ENCODE data around the gene UGT1A3.

UGT1A3 gene

DNA sequence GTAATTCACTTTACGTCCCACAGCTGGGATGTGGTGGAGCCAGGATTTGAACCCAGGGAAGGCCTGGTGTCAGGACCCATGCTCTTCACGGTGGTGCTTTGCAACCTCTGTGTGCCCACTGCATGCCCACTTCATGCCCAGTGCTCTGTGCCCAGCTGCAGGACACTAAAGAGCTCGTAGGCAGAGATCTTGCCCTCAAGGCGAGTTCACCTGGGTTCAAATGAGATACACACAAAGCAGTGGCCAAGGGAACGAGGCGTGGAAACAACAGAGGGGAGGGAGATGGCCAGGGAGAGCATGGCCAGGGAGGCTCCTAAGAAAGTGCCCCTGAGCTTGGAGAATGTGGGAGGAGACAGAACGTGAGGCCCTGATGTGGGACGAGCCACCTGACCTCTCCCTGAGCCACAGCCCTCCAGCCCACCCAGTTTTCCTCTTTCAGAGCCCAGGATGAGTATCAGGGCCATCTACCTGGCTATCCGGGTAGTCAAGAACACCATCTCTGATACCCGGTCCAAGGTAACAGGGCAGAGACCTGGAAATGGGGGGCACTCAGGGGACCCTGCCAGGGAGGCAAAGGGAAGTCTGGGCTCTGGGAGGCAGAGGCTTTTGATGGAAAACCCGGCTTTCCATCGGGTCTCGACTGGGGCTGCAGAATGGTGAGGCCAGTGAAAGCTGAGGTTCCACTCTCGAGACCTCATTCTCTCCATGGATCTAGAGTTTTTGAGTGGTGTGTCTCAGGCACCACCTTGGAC, 69.7 kb downstream of the UGT1A3 start:
- no peak for DNase-seq

DNA sequence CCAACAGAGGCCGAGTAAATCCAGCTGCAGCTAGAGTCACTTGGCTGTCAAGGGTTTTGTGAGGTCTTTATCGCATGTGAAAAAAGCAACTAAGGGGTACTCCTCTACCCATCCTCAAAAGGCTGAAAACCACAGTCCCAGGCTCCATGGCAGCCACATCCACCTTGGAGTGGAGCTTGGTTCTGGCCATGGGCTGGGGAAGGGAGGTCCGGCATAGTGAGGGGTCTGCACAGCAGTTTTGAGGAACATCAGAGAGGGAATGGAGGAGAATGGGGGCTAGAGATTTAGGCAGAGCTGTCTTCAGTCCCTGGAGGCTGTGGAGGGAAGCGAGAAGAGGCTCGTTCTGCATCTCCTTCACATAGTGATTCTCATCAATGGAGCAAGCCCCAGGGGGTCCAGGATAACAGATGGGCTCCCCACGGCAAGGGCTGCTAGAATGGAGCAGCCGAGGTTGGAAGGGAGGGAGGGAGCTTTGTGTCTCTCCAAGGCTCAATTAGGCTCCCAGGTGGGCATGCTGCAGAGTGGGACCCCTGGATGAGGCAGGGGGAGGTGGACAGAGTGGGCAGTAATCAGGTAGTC, 70.3 kb downstream of the UGT1A3 start:
- no peak for DNase-seq

DNA sequence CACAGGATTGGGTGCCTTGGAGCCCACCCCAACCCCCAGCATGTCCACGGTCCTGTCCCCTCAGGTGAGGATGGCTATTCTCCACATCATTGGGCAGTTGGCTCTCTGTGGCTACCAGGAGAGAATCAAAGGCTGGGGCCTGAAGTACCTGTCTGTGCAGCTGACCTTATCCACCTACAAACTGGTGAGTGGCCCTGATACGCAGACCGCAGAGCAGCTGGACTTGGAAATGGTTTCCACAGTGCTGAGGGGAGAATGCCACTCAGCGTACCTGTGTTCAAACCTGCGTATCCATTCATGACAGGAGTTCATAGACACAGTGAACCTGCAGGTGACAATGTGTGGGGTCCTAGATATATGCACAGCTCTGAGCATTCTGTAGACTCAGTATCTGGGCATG, 70.9 kb downstream of the UGT1A3 start:
- no peak for DNase-seq

DNA sequence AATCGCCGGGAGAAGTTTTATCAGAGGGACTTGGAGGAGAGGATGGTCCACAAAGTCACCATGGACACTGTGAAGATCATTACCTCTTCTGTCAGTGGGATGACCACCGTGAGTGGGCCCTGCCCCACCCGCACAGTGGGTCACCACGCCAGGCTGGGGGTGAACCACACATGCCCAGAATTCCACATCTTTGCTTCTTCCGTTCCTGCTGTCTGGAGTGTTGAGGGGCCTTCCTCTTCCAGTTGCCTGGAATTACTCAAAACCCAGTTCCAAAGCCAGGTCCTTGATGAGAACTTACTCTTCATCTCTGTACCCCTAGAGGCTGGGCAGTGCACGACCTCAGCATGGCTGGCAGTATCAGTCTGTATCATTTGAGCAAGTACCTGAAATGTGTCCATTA, 71.4 kb downstream of the UGT1A3 start:
- DNase-seq: no peak

DNA sequence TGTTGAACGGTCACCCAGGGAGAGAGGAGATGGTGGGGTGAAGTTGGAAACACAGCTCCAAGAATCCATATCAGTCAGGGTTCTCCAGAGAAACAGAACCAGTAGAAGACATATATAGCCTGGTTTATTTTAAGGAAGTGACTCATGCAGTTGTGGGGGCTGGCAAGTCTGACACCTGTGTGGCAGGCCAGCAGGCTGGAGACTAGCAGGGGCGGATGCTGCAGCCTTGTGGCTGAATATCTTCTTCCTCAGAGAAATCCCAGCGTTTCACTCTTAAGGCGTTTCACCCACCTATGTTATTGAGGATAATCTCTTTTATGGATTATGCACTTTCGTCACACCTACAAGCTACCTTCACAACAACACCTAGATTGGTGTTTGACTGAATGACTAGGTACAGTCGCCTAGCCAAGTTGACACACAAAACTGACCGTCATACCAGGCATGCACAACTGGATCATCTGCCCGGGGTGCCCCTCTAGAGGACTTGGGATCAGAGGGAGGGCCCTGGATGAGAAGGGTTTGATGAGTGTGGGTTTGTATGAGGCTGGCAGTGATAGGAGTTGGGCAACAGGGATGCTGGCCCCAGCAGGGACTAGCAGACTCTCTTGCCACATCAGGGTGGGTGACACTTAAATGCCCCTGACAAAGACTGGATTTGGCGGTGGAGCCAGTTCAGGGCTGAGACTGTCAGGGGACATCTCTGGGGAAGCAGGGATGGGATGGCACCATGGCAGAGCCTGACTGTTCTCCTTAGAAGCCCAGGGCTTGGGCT, 72.7 kb downstream of the UGT1A3 start:
- peak; percentile 9 for DNase-seq

DNA sequence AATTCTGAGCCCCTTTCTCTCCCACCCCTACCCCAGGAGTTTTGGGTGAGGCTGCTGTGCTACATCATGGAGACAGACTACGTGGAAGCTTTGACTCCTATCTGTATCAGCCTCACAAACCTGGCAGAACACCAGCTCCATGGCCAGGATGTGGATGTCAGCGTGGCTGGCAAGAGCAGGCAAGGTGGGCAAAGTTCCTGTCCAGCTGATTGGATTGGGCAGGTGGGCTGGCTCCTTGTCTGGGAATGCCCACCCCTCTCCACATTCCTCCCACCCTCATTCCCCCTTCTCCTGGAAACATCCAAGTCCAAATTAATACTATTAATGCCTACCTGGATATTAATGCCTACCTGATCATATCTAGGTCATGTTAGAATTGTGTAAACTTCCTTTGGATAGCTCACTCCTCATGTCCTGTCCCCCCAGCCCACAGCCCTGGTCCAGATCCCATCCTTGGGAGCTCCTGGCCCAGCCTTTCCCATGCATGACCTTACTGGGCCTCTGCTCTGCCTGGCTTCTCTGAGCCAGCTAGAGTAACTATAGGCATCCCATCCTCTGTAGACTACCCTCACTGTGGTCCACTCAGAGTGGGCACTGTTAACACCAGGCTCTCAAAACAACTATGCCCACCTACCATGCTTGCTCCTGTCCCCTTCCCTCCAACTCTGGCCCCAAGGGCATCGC, 73.4 kb downstream of the UGT1A3 start:
- DNase-seq: no peak

DNA sequence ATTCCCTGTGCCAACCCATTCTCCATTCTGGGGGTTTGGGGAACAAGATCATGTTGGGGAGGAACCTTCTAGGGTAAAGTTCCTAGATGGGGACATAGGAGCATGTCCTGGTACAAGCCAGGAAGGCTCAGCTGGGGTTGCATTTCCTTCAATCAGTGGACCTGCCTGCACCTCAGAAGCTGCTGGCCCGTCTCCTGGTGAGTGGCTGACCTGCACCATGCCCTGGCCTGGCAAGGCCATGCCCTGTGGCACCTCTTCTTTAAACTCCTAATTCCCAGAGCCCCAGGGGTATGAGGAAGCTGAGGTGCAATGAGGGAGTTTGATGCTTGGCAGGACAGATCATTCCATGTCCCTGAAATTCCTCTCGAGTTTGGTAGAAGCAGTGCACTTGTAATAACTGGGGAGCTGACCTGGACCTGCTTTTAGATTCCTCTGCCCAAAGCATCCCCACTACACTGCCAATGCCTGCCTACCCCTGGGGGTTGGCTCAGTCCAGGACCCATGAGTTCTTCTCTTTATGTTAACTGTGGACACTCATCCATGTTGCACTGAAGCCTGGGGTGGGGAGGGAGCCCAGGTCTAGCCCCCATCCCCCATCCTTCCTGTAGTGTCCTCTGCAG, 74.6 kb downstream of the UGT1A3 start:
- no peak for DNase-seq

DNA sequence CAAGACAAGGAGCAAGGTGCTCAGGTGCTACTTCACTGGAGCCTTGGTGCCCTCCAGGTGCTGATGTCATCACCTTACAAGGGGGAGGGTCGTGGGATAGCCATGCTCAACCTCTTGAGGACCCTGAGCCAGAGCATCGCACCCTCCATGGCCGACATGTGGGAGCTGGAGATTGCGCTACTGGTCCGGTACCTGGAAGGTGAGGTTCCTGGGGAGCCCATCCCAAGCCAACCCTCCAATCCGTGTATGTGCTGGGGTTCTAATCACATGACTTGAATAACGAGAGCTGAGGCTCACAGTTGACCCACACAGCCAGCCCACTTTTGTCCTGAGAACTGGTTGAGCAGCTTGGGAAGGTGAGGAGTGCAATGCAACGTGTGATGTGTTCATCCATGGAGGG, 75.2 kb downstream of the UGT1A3 start:
- DNase-seq: no peak

DNA sequence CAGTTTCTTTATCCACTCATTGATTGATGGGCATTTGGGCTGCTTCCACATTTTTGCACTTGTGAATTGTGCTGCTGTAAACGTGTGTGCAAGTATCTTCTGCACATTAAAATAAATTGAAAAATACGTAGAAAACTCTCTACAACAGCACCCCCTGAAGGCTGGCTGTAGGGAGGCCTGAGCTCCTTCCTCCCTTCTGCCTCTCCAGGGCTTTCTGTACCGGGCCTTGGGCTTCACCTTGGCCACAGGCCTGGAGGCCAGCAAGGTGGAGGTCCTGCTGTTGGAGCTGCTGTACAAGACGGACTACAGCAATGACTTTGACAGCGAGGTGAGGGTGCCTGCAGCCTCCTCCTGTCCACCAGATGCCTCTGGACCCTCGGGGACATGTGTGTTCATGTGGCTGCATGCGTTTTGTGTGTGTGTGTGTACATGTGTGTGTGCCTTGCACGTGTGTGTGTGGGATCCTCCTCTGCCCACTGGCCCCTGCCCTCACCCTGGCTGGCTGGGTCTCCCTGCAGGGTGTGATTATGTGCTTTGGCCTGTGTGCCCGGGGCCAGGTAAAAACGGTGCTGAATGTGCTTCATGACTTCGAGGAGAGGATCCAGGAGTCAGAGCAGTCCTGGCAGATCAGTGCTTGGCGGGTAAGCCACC, 78.5 kb downstream of the UGT1A3 start:
- DNase-seq: no peak

DNA sequence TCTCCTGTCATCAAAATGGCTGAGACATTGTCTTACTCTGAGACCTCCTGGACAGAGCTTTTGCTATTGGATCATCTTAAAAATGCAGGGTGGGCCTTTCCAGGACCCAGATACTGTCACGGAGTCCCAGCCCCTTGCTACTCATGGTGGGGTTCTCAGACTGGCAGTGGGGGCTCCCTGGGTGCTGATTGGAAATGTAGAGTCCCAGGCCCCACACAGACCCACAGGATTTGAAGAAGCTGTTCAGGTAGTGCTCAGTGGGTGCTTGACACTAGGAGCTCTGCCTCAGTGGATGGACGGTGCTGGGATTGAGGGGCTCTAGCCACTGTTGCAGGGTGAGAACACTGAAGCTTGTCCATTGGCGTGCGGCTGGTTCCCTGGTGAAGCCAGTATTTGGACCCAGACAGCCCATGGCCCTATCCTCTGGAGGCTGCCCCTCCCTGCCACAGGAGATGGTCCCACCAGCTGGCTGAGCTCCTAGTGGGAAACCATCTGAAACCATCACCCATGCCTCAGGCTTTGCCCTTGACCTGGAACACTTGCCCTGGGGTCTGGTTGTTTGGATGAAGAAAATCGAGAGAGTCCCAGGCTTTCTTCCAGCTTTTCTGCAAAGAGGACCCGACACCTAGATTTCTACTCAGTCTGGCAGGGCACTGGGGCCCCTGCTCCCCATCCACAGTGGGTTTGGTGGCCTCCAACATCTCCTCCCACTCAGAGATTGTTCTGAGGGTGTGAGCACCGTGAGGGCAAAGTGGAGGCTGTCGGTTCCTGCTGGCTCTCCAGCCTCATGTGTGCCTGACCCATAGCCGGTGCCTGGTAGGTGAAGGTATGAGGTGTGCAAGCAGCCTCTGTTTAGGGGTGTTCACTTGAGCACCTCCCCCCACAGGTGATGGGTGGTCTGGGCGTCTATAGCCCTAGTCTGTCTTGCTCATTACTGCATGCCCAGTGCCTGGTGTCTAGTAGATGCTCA, 79.4 kb downstream of the UGT1A3 start:
- DNase-seq: no peak

DNA sequence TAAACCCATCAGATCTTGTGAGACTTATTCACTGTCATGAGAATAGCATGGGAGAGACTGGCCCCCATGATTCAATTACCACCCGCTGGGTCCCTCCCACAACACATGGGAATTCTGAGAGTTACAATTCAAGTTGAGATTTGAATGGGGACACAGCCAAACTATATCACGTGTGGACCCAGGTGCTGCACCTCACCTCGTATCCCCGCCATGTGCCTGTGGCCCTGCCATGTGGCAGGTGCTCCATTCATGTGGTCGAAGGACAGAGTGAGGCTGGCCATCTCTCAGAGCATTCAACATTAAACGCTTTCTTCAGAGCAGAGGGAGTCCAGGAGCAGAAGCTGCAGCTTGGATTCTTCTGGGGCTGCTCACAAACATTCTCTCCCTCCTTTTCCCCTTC, 81.5 kb downstream of the UGT1A3 start:
- no peak for DNase-seq

DNA sequence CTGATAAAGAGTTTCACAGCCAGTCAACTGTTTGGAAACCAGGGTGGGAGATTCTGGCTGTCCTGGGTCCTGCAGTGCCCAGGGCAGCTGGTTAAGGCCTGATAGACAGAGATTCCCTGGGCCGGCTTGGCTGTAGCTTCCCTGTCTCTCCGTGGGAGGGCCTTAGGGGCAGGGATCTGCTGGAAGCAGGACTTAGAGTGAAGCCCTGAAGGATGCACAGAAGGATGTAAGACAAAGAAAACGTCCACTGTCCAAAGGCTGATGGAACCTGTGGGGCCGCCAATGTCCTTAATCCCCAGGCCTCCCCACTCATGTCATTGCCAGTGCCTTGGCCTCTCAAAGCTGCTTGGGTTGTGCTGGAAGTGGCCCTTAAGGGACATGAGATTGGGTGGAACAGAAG, 82.2 kb downstream of the UGT1A3 start:
- no peak for DNase-seq

DNA sequence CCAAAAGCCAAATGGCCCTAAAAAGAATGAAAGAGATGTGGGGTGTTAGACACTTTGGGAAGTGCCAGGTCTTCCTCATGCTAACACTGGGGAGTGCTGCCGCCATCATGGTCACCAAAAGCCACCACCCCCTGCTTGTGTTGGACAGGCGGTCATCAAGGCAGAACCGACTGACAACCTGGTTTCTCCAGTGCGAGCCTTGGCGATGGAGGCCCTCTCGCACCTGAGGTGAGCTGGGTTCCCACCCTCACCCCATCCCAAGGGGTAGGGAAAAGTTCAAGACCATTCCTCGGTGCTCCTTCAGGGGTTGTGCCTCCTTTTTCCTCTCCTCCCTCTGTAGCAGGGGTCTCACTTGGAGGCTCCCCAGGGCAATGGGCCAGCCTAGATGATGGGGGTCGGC, 82.9 kb downstream of the UGT1A3 start:
- no peak for DNase-seq

DNA sequence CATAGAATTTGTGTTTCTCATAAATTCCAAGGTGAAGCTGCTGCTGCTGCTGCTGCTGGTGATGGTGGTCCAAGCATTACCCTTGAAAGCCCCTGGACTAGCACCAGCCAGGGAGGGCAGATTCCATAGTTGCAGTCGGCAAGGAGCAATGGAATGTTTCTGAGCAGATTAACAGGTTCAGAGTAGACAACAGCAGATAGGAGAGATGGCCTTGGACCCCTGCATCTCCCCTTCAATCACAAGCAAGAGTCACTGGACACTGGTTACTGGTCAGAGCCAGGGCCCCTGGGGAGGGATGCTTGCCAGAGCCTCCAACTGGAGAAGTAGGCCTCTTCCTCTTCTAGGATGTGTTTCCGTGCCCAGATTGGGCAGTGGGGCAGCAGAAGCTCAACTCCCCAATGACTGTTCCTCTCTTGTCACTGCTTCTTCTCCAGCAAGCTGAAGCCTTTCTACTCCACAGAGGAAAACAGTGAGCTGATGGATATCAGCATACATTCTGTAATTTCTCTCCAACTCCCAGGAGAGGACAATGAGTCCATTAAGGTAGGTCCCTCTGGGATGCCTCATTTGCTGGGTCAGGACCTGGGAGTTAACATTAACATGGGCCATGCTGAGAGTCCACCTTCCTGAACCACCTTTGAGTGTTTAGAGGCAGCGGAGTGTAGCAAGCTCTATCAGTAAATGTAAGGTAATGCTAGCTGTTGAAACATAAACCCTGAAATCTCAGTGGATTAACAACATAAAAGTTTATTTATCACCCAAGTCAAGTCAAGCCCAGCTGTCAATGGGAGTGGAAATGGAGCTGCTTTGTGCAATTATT, 84.6 kb downstream of the UGT1A3 start:
- no peak for DNase-seq

DNA sequence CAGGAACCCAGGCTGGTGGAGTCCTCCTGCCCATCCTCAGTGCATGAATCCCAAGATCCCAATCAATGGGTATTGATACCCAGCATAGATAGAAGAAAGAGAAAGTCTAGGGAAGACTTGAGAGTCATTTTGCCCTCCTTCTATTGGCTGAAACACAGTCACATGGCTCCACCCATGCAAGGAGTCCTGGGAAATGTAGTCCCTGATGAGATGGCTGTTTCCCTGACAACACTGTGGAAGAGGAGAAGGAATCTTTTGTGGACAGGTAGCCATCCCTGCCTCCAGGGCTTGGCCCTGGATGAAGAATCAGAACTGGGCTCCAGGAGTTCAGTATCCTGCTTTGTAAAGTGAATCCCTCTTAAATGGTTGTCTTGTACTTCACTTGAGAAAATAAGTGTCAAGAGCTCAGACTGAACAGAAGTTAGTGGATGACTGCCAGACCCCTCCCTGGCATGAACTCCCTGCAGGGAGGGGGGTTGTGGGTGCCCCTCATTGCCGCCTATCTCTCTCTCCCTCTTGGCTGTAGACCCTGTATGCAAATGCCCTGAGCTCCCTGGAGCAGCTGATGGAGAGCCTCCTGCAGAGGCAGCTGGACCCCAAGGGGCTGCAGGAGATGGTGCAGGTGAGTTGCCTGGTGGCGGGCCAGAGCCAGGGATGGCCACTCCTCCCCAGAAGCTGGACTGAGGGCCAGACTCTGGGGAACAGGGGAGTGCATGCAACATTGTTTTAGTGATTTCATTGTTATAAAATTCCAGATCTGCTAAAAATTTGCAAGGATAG, 85.4 kb downstream of the UGT1A3 start:
- DNase-seq: no peak

DNA sequence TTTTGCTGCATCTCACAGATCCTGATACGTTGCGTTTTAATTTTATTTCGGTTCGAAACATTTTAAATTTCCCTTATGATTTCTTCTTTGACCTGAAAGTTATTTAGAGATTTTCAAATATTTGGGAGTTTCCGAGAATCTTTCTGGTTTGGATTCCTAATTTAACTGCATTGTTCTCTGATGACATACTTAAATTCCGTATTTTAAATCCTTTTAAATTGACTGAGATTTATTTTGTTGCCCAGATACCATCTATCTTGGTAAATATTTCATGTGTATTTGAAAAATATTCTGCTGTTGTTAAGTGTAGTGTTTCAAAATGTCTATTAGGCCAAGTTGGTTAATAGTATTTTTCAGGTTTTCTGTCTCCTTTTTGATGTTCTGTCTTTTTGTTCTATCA, 87.0 kb downstream of the UGT1A3 start:
- DNase-seq: no peak

DNA sequence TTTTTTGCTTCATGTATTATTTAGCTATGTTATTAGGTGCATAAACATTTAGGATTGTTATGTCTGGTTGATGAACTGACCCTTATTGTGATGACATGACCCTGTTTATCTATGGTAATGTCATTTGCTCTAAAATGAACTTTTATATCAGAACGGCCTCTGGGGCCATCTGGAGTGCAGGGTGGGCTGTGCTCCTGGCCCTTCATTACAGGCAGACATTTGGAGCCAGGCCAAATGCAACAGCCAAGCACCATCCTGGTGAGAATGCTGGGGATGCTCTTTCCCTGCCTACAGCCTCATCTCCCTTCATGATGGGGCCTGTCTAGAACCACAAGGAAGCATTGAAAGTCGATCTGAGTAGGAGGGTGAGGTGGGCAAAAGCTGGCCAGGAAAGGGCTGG, 87.5 kb downstream of the UGT1A3 start:
- DNase-seq: no peak

DNA sequence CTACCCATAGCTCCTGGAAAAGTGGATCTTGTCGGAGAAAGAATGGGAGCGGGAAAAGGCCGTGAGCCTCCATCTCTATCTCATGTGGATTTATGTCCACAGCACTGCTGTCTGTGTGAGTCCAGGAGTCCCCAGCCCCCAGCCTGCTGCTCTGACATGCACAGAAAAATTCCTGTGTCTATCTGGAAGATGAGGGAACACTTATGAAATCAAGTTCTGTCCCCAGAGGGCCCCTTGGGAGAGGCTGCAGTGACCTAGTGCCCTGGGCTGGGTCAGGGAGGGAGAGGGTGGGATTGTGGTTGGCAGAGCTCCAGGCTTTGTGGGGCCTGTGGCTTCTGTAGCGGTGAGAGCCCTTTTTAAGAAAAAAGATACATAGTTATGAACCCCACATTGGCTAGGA, 87.9 kb downstream of the UGT1A3 start:
- no peak for DNase-seq

DNA sequence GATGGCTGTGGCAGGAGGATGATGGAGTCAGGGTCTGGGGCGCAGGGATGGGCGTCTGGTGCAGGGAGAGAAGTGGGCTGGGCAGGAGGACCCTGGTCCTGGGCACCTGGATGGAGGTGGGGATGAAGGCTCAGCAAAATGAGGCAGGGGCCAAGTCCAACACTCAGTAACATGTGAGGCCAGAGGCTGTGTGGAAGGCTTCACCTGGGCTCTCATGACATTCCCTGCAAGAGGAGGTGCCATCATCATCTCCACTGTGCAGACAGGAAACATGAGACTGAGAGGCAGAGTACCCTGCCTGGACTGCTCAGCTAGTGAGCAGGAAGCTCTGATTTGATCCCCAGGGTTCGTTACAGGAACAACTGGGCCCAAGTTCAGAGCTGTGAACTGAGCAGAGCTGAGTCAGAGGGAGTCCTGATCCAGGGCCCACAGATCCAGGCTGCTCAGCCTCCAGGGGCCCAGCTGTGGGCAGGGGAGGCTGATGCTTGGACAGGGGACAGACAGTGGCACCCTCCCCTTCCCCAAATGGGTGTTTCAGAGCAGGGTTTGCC, 88.6 kb downstream of the UGT1A3 start:
- DNase-seq: no peak

Data from OCI-M1 (cell line).